Vagina (tissue), 2 donors: ENCODE data around the gene FRMD4A.

Experiments
- CTCF ChIP-seq, 3 experiments: fragments of 450-650 bp in 2 of 3; fragments of 200-600 bp in 1 of 3; sonication (generic) in 1 of 3; IDR thresholded peaks; one replicate each; pipeline ENCODE4 v1.5.1; 2017 to 2019; ENCODE audit warnings: antibody characterized with exemption in 3 of 3, mild to moderate bottlenecking in 2 of 3, moderate library complexity in 2 of 3
- POLR2A ChIP-seq, 2 donors: fragments of 450-650 bp; IDR thresholded peaks; one replicate each; pipeline ENCODE4 v1.6.1; 2017; ENCODE audit warnings: antibody characterized with exemption in 2 of 2, mild to moderate bottlenecking in 2 of 2, moderate library complexity in 2 of 2

GRCh38 chr10:14243221-14243620, 87.5 kb downstream of the FRMD4A start:
- TF ChIP-seq CTCF (IDR thresholded peaks at IDR 0.05): no peak
- no peak for TF ChIP-seq POLR2A (IDR thresholded peaks at IDR 0.05)
